NCI-H146 (cell line): ENCODE results near the gene GALE.
A peak's percentile ranks its signal among the peaks of the same experiment; 100 is the strongest.
"Not testable (repeated sequence)": the region's sequence is repeated elsewhere in the genome, so short reads cannot be mapped to it uniquely, and the experiment has no call there.

Source experiments
- DNase-seq: peaks from one replicate; lab custom pipeline; 2025; lab: John Stamatoyannopoulos, UW

GALE gene

GRCh38 chr1:23800400-23801337 is at the start of gene GALE:
TSS of gene GALE (minus strand) at chr1:23800754. CDS start at chr1:23799007, 1,747 bp downstream.
- peak; percentile 92 for DNase-seq

GRCh38 chr1:23848673-23849616 is 48.4 kb upstream of the GALE start:
- DNase-seq: no peak

- not testable (repeated sequence) for DNase-seq
Observed at GRCh38 chr1:23847482-23848095, 47.0 kb upstream of the GALE start.

GRCh38 chr1:23845163-23845562 is 44.6 kb upstream of the GALE start:
- DNase-seq: no peak

- DNase-seq: no peak
Observed at GRCh38 chr1:23843644-23844043, 43.1 kb upstream of the GALE start.

GRCh38 chr1:23838401-23838866 is 37.9 kb upstream of the GALE start:
- peak; percentile 48 for DNase-seq

GRCh38 chr1:23837908-23838307 is 37.4 kb upstream of the GALE start:
- DNase-seq: no peak

- no peak for DNase-seq
Observed at GRCh38 chr1:23836037-23836436, 35.5 kb upstream of the GALE start.

- not testable (repeated sequence) for DNase-seq
Observed at GRCh38 chr1:23834156-23834555, 33.6 kb upstream of the GALE start.

- no peak for DNase-seq
Observed at GRCh38 chr1:23827717-23828116, 27.2 kb upstream of the GALE start.

- not testable (repeated sequence) for DNase-seq
Observed at GRCh38 chr1:23826590-23826989, 26.0 kb upstream of the GALE start.

- DNase-seq: no peak
Observed at GRCh38 chr1:23825762-23826522, 25.4 kb upstream of the GALE start.

GRCh38 chr1:23825076-23825761 is 24.7 kb upstream of the GALE start, which contains the start of gene HMGCL:
TSS of gene HMGCL (minus strand) at chr1:23825429. CDS start at chr1:23825415, 14 bp downstream.
- peak; percentile 86 for DNase-seq

GRCh38 chr1:23824711-23825075 is 24.1 kb upstream of the GALE start:
- DNase-seq: no peak

GRCh38 chr1:23823767-23824166 is 23.2 kb upstream of the GALE start:
- DNase-seq: no peak

- no peak for DNase-seq
Observed at GRCh38 chr1:23817633-23818032, 17.1 kb upstream of the GALE start.

- DNase-seq: no peak
Observed at GRCh38 chr1:23816906-23817305, 16.4 kb upstream of the GALE start.

GRCh38 chr1:23816361-23816760 is 15.8 kb upstream of the GALE start:
- DNase-seq: no peak

GRCh38 chr1:23814016-23814415 is 13.5 kb upstream of the GALE start:
- no peak for DNase-seq

GRCh38 chr1:23810818-23811540 is 10.4 kb upstream of the GALE start:
- DNase-seq: peak; percentile 8
